RWPE2 (cell line): Measurements from ENCODE around the gene ERF.

ENCODE experiments used
- ATAC-seq: fragments of 200-7000 bp; cut with Tn5 transposase; 3 replicates; pipeline ENCODE4 v1.9.1; 2021; ENCODE audit warnings: low read depth
- DNase-seq: peaks from one replicate; pipeline ENCODE4 v3.0.0-alpha.2; 2020; ENCODE audit warnings: low spot score
- H3K27ac ChIP-seq: fragments of 450-650 bp; 2 replicates; pipeline ENCODE4 v1.5.1; 2017; ENCODE audit warnings: mild to moderate bottlenecking; ENCODE audit not compliant: poor library complexity, severe bottlenecking
- H3K27me3 ChIP-seq: fragments of 250-450 bp; sonication (Bioruptor Pico); 2 replicates; pipeline ENCODE4 v1.5.1; 2021; ENCODE audit warnings: mild to moderate bottlenecking, moderate library complexity; ENCODE audit not compliant: insufficient read depth, poor library complexity, severe bottlenecking
- H3K36me3 ChIP-seq: fragments of 250-450 bp; sonication (Bioruptor Pico); 2 replicates; pipeline ENCODE4 v1.5.1; 2020; ENCODE audit warnings: low read depth, mild to moderate bottlenecking, moderate library complexity
- H3K4me1 ChIP-seq: fragments of 250-450 bp; sonication (Bioruptor Pico); 2 replicates; pipeline ENCODE4 v1.5.1; 2021; ENCODE audit warnings: mild to moderate bottlenecking, moderate library complexity; ENCODE audit not compliant: insufficient read depth, poor library complexity, severe bottlenecking
- H3K4me3 ChIP-seq: fragments of 250-450 bp; sonication (Bioruptor Pico); 2 replicates; pipeline ENCODE4 v1.5.1; 2021; ENCODE audit warnings: mild to moderate bottlenecking, moderate library complexity; ENCODE audit not compliant: severe bottlenecking
- H3K9me3 ChIP-seq: fragments of 250-450 bp; sonication (Bioruptor Pico); 2 replicates; pipeline ENCODE4 v1.5.1; 2021; ENCODE audit warnings: mild to moderate bottlenecking, moderate library complexity; ENCODE audit not compliant: severe bottlenecking
- CTCF ChIP-seq: fragments of 450-650 bp; IDR thresholded peaks from one replicate; pipeline ENCODE4 v1.5.1; 2017; ENCODE audit warnings: mild to moderate bottlenecking, moderate library complexity; ENCODE audit not compliant: poor library complexity, severe bottlenecking

The ERF gene

GRCh38 chr19:42282819-42283187 lies 27.9 kb upstream of the ERF start:
- Histone ChIP-seq H3K9me3 (no peaks in the 10 kb centered on the region), H3K27ac (peak overlapping the region; percentile 97), H3K36me3 (peaks cover 12% of the 10 kb centered on the region), H3K4me3 (no peak overlapping the region), H3K4me1 (peaks cover 31% of the 10 kb centered on the region), H3K27me3 (no peaks in the 10 kb centered on the region)
- no peak for TF ChIP-seq CTCF
- no peak for DNase-seq
- ATAC-seq = no peak

GRCh38 chr19:42281827-42282762 lies 27.2 kb upstream of the ERF start:
- H3K27ac ChIP-seq = peak overlapping the region; percentile 97
- DNase-seq (no peak), ATAC-seq (peak; percentile 3; the same call in 2 of the 3 replicates)
- H3K4me1 ChIP-seq = peaks cover 38% of the 10 kb centered on the region
- H3K27me3 ChIP-seq = no peaks in the 10 kb centered on the region
- peak overlapping the region; percentile 68 for H3K4me3 ChIP-seq
- TF ChIP-seq CTCF = no peak
- no peaks in the 10 kb centered on the region for H3K9me3 ChIP-seq
- H3K36me3 ChIP-seq = peaks cover 10% of the 10 kb centered on the region

GRCh38 chr19:42281146-42281826 lies 26.4 kb upstream of the ERF start:
- DNase-seq = peak; percentile 83
- peaks cover 13% of the 10 kb centered on the region for H3K36me3 ChIP-seq
- H3K4me1 ChIP-seq = peaks cover 43% of the 10 kb centered on the region
- peak; percentile 8 for ATAC-seq
- H3K4me3 ChIP-seq = peak overlapping the region; percentile 68
- no peaks in the 10 kb centered on the region for H3K9me3 ChIP-seq
- H3K27ac ChIP-seq = peak overlapping the region; percentile 97
- TF ChIP-seq CTCF = no peak
- H3K27me3 ChIP-seq = no peaks in the 10 kb centered on the region

- TF ChIP-seq CTCF = no peak
- DNase-seq (peak; percentile 69), ATAC-seq (no peak)
- H3K36me3 ChIP-seq = peaks cover 16% of the 10 kb centered on the region
- H3K27me3 ChIP-seq = no peaks in the 10 kb centered on the region
- H3K4me3 ChIP-seq = peak overlapping the region; percentile 68
- H3K9me3 ChIP-seq = no peaks in the 10 kb centered on the region
- H3K4me1 ChIP-seq = peaks cover 43% of the 10 kb centered on the region
- H3K27ac ChIP-seq = peak overlapping the region; percentile 97
Measured at GRCh38 chr19:42280815-42281145, 25.9 kb upstream of the ERF start.
